Fibroblast of the aortic adventitia (primary cell): ENCODE measurements around the gene NOS1. TPM values are rescaled to one million over a fixed set of nuclear protein-coding genes. Genes with fewer than 3 reads are reported as not detected.

Experiments
- DNase-seq: peaks from one replicate; pipeline ENCODE4 v3.0.0-alpha.2; 2010; ENCODE audit warnings: low read depth
- H3K4me3 ChIP-seq: 2 replicates; pipeline ENCODE4 v1.5.1; 2011; ENCODE audit warnings: low read depth, mild to moderate bottlenecking, control low read depth, low read length, moderate library complexity
- total RNA-seq: library from RNA; depleted of rRNA; stranded (reverse); fragments of >200 nt; gene quantifications from 2 replicates; pipeline ENCODE4 v1.2.3, GENCODE V29; 2012; ENCODE audit warnings: low replicate concordance
- TF ChIP-seq, protein P1 (sequence below): IDR thresholded peaks from 2 replicates; pipeline ENCODE4 v1.5.1; 2011; ENCODE audit warnings: mild to moderate bottlenecking, low read length, control low read depth, inconsistent platforms; ENCODE audit not compliant: insufficient read depth

NOS1 gene
- total RNA-seq, 1 donor: not detected

DNA sequence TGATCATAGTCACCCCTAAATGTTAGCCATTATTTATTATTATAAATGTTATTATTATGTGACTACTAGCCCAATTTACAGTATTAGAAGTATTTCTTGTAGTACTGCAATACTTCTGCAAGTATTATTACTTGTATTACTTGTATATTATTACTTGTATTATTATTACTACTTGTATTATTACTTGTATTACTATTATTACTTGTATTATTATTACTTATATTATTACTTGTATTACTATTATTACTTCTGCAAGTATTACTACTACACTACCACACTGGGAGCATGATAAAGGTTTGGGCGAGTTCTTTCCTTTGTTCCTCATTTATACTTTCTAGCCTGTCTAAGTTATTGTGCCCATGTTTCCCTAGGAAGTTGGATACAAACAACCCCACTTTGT, 67.9 kb downstream of the NOS1 start:
- H3K4me3 ChIP-seq: no peak overlapping the region
- DNase-seq: no peak
- TF ChIP-seq, protein P1, sequence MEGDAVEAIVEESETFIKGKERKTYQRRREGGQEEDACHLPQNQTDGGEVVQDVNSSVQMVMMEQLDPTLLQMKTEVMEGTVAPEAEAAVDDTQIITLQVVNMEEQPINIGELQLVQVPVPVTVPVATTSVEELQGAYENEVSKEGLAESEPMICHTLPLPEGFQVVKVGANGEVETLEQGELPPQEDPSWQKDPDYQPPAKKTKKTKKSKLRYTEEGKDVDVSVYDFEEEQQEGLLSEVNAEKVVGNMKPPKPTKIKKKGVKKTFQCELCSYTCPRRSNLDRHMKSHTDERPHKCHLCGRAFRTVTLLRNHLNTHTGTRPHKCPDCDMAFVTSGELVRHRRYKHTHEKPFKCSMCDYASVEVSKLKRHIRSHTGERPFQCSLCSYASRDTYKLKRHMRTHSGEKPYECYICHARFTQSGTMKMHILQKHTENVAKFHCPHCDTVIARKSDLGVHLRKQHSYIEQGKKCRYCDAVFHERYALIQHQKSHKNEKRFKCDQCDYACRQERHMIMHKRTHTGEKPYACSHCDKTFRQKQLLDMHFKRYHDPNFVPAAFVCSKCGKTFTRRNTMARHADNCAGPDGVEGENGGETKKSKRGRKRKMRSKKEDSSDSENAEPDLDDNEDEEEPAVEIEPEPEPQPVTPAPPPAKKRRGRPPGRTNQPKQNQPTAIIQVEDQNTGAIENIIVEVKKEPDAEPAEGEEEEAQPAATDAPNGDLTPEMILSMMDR: no peak

DNA sequence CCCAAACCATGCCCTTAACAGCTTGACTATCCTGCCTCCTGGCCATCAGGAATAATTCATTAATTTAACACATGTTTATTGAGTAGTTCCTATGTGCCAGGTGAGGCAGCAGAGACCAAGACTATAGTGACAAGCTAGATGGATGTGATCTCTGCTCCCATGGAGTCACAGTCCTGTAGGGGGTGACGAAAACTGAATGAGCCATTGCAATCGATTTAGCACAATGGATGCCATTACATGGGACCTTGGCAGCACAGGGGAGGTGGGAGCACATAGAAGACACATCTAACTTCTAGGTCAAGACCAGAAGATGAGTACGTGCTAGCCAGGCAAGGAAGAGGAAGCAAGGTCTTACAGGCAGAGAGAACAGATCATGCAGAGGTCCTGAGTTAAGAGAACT, 68.7 kb downstream of the NOS1 start:
- H3K4me3 ChIP-seq: no peak overlapping the region
- TF ChIP-seq, protein P1: no peak
- no peak for DNase-seq

DNA sequence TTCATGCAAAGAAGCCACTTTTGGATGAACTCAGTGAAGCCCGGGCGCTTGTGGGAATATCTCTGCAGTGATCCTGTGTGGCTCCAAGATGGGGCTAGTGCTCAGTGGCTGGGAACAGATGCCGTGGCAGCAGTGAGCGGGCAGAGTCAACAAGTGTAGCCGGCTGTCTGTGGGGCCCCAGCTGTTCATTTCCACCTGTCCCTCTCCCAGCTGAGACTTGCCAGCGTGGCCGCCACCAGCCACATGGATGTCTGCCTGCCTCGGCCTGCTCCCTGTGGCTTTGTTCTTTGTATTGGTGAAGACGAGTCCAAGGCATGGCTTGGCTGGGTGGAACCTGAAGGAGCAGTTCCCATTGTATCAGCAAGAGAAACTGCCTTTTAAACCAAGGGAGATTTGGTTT, 77.3 kb downstream of the NOS1 start:
- DNase-seq: no peak
- H3K4me3 ChIP-seq: no peak overlapping the region
- TF ChIP-seq, protein P1: no peak

DNA sequence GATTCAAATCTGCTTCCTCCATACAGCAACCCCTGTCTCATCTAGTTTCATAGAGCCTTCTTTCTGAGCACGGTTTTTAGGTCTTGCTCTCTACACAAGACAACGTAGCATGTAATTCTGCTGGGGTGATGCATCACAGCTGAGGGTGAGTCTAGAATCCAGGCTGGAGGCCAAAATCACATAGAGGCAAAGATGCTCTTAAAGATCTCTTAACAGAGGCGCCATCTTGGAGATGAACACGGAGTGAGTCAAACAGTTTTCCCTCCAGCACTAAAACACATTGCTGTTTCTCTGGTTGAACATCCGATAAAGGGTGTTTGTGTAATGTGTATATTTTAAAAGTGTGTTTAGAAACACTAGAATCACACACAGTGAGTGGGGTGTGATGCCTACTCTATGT, 78.9 kb downstream of the NOS1 start:
- DNase-seq: no peak
- TF ChIP-seq, protein P1: no peak
- H3K4me3 ChIP-seq: no peak overlapping the region

DNA sequence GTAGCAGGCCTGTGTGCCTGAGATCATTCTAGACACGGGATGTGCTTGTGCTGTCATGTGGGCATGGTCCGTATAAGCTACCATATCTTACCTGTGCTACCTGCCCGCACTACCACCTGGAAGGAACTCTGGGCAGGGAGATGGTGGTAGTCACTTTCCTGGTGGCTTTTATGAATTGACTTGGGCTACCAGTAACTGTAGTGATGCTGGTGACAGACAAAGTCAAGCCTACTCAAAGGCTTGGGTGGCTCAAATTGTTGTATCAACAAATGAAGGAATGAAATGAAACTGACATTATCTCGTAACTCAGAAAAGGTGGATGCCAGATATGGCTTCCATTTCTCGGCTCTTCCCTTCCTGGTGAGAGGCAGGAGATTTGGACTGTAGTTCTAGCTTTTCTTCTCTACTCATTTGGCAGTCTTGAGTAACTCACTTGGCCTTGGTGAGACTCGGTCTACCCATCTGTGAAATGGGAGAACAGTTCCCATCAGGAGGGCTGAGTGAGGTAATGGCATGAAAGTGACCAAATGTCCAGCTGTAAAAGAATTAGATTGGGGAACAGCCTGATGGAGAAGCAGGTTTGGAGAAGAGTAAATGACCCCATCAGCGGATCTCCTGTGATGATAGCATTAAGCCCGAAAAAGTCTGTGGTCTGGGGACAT, 81.3 kb downstream of the NOS1 start:
- TF ChIP-seq, protein P1: no peak
- no peak for DNase-seq
- H3K4me3 ChIP-seq: no peak overlapping the region

DNA sequence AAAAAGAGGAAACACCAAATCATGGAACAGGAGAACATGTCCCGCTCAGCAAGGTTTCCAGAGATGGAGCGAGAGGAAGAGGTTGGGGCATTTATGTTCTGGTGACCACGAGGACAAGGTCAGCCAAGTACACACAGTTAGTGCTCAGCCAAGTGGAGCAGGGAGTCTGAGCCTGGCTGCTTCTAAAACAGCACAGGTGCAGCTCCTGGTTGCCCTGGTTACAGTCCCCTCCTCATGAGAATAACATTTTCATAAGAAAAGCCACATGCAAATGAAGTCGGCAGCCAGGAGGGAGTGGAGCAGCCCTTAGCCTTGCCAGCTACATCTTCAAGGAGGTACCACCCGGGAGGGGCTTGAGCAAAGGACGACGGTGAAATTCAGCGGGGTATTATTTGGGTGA, 81.8 kb downstream of the NOS1 start:
- DNase-seq: no peak
- TF ChIP-seq, protein P1: no peak
- H3K4me3 ChIP-seq: no peak overlapping the region

DNA sequence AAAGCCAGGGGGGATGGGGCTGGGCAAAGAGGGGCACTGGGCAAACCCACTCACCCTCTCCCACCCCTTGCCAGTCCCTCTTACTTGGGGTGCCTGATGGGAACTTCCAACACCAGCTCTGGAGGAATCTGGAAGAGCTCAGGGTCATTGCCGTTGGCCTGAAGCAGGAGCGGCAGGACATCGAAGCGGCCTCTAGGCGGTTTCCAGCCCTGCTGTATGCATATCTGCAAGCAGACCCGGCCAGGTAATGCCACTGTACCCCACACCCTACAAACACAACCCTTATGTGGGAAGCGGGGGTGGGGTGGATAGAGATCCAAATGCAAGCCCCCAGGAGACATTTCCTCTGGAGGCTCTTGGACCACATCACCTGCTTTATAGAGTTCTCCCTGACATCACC, 83.6 kb downstream of the NOS1 start:
- no peak for DNase-seq
- H3K4me3 ChIP-seq: no peak overlapping the region
- TF ChIP-seq, protein P1: no peak
